Esophagus muscularis mucosa (tissue), 4 donors: Measurements from ENCODE around the gene SGK1.

Experiments
- EP300 ChIP-seq: sonication (generic); formaldehyde crosslinking; IDR thresholded peaks from one replicate; pipeline ENCODE4 v1.6.1; 2017; ENCODE audit warnings: antibody characterized with exemption
- POLR2A ChIP-seq: fragments of 450-650 bp; IDR thresholded peaks from one replicate; pipeline ENCODE4 v1.6.1; 2017; ENCODE audit warnings: antibody characterized with exemption, moderate library complexity, mild to moderate bottlenecking, low read depth
- POLR2AphosphoS5 ChIP-seq, 2 donors: sonication (generic); formaldehyde crosslinking; IDR thresholded peaks; one replicate each; pipeline ENCODE4 v1.6.1; 2017; ENCODE audit warnings: antibody characterized with exemption in 2 of 2
- TF ChIP-seq, protein P1 (sequence below), 3 experiments: fragments of 200-600 bp in 2 of 3; fragments of 450-650 bp in 1 of 3; sonication (generic) in 2 of 3; IDR thresholded peaks; one replicate each; pipeline ENCODE4 v1.5.1; 2017 to 2019; ENCODE audit warnings: antibody characterized with exemption in 3 of 3, mild to moderate bottlenecking in 2 of 3, moderate library complexity in 1 of 3

- TF ChIP-seq, protein P1, sequence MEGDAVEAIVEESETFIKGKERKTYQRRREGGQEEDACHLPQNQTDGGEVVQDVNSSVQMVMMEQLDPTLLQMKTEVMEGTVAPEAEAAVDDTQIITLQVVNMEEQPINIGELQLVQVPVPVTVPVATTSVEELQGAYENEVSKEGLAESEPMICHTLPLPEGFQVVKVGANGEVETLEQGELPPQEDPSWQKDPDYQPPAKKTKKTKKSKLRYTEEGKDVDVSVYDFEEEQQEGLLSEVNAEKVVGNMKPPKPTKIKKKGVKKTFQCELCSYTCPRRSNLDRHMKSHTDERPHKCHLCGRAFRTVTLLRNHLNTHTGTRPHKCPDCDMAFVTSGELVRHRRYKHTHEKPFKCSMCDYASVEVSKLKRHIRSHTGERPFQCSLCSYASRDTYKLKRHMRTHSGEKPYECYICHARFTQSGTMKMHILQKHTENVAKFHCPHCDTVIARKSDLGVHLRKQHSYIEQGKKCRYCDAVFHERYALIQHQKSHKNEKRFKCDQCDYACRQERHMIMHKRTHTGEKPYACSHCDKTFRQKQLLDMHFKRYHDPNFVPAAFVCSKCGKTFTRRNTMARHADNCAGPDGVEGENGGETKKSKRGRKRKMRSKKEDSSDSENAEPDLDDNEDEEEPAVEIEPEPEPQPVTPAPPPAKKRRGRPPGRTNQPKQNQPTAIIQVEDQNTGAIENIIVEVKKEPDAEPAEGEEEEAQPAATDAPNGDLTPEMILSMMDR (IDR thresholded peaks at IDR 0.05), result no peak
- TF ChIP-seq EP300 (no peak), POLR2A (no peak), POLR2AphosphoS5 (IDR thresholded peaks at IDR 0.05) (no peak)
Observed at GRCh38 chr6:134314006-134314821, 3.7 kb downstream of the SGK1 start.
